ENCODE results near the gene KANSL1.

The KANSL1 gene

DNA sequence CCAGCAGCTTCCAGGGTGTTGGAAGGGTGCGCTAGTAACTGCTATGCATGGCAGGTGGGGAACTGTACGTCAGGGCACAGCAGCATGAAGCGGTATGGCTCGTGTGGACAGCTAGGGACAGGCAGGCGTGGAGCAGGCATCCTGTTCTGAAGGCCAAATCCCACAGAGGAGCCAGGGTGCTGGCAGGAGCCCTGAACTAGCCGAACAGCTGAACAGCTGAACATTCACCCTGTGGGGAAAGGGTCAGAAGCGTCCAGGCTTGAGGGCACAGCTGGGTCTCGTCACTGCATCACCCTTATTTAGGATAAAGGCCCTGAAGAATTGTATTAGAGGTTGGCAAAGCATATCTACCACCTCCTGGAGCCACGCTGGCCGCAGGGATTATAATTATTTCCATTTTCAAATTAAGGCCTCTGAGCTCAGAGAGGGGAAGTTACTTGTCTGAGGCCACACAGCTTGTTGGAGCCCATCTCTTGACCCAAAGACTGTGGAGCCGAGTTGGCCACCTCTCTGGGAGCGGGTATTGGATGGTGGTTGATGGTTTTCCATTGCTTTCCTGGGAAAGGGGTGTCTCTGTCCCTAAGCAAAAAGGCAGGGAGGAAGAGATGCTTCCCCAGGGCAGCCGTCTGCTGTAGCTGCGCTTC is 197.5 kb downstream of the KANSL1 start:
- no peak for DNase-seq

DNA sequence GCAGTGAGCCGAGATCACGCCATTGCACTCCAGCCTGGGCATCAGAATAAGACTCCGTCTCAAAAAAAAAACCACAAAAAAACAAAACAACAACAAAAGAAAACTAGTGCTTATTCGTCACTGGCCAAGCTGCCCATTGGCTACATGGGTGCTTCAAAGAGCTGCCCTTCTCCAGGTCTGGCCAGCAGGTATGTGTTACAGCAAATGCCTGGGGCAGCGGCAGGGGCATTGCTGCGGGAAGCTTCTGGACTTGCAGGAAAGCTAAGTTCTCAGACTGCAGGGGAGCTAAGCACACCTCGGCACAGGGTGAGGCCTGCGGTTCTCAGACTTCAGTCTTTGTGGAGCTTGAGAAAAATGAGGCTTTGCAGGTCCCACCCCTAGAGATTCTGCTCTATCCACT is 198.2 kb downstream of the KANSL1 start:
- DNase-seq, result no peak

DNA sequence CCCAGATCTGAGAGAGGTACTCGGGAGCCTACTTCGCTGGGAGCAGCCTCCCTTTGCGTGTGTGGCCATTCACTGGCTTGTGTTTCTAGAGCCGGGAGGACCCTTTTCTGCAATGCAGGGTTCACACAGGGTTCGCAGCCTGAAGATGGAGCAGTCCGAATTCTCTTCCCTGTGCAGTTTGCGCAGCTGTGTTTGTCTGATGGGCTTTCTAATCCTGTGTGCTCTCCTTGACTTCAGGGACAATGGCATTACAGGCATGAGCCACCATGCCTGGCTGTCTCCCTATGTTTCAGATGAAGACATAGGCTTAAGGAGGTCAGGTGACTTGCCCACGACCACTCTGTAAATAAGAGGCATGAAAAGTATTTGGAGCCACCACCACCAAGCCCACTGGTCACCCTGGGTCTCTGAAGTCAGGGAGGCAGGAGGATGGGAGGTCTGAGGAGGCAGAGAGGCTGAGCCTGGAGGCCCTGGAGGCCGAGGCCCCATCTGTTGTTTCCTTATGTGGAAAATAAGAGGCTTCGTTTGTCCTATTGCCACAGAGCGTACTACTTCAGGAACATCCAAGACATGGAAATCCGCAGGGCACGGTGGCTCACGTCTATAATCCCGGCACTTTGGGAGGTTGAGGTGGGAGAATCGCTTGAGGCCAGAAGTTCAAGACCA is 199.1 kb downstream of the KANSL1 start:
- DNase-seq, result no peak

DNA sequence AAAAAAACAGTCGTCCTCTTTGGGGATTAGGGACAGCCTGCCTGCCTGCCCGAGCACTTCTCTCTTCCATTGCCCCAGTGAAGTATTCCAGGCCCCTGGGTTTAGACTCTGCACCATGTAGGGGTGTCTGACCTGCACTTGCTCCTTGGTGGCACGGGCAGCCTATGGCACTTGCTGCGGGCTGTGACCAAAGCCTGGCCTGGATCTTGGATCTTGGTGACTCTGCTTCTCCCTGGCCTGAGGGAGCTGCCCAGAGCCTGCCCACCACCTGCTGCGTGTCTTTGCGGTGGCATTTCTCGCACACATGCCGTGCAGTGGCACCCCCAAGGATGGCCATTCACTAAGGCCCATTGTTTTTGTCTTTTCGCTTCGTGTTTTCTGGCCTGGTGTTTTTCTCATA is 200.3 kb downstream of the KANSL1 start:
- no peak for DNase-seq

DNA sequence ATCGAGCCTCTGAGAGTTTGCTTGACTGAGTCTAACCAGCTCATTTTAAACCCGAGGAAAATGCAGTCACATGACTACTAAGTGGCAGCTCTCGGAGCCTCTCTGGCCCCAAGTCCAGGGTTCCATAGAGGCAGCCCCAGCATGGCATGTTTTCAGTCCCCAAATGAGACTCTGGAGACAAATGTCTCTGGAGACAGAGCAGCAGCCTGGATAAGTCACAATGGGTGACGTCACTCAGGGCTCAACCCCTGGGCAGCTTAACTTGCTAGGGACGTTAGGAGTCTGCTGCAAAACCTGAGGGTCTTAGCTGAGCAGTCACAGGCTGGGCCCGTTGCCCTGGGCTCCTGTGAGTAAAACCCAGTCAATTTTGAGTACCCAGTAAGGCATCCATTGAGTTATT is 201.1 kb downstream of the KANSL1 start:
- DNase-seq, result no peak

DNA sequence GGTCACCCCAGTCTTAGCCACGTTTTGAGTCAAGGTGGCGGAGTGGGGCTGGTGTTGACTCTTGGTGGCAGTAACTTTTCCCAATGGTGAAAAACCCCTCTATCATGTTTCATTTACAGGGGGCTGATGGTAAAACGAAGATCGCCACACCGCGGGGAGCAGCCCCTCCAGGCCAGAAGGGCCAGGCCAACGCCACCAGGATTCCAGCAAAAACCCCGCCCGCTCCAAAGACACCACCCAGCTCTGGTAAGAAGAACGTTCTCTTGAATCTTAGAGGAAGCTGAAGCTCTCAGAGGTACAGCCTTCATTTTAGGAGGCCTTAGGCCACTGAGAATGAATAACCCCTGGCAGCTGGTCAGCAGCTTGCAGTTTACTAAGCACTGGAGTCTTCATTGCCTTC is 201.9 kb downstream of the KANSL1 start:
- no peak for DNase-seq

DNA sequence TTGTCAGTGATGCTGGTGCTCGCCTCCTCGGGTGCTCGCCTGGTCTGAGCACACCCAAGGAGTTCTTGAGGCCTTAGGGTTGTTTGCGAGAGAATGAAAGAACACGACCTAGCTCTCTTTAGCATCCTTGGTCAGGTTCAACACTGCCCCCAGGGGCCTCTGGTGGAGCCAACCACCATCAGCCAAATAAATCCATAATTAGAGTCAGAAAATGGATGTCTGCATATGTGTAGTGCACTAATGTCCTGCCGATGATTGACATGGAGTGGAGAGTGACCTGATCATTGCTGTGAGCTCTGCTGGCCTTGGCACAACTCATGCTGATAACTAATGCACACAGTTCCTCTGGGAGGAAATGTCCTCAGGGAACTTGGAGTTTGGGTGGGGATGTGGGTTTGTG is 202.3 kb downstream of the KANSL1 start:
- DNase-seq, result no peak

DNA sequence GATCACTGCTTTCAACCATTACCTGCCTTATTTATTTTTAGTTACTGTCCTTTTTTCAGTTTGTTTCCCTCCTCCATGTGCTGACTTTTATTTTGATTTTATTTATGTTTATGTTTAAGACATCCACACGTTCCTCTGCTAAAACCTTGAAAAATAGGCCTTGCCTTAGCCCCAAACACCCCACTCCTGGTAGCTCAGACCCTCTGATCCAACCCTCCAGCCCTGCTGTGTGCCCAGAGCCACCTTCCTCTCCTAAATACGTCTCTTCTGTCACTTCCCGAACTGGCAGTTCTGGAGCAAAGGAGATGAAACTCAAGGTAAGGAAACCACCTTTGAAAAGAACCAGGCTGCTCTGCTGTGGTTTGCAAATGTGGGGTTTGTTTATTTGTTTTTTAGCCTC is 203.5 kb downstream of the KANSL1 start:
- no peak for DNase-seq

DNA sequence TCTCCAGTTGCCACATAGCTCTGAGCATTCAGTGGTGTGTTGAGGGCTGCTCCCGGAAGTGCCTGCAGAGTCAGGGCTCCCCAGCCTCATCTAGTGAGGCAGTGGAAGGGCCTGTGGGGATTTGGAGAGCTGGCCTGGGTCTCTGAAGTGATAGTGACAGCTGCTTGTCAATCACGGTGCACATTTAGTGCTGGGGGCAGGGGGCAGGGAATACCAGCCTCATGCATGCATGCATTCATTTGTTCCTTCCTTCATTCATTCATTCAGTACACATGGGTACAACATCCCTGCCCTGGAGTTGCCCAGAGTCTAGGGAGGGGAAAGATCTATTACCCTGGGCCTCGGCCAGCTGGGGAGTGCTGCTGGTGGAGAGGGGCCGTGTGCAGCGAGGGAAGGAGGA is 205.5 kb downstream of the KANSL1 start:
- DNase-seq, result no peak

DNA sequence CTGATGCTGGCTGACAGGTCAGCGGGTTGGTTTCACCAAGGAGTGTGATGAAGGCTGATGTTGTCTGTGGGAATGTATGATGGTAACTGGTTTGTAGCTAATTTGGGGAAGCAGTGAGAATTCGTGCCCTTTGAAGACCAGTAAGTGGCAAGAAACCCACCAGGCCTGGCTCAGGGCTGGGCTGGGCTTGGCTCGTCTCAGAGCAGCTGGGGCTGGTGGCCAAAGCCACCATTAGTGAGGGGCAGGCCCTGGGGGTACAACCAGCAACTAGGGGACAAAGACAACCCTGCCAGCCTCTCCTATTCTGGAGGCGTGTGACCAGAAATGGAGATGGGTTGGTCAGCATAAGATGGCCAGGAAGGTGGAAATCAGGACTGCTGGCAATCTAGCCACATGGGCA is 207.2 kb downstream of the KANSL1 start:
- no peak for DNase-seq

DNA sequence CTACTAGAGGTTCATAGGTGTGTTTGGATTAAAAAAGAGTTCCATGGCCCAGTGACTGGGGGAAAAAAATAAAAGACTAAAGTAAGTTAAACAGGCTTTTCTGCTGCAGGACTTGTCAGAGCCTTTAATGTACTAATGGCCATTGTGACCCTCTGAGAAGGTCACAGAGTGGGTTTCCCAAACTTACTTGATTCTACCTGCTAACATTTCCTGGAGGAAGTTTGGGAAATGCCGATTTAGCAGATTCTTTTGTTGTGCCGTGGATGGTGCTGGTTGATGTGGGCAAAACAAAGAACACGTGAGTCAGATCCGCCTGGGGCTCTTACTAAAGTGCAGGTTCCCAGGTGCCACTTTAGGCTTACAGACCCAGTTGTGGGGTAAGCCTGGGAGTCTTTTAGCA is 207.8 kb downstream of the KANSL1 start:
- no peak for DNase-seq

DNA sequence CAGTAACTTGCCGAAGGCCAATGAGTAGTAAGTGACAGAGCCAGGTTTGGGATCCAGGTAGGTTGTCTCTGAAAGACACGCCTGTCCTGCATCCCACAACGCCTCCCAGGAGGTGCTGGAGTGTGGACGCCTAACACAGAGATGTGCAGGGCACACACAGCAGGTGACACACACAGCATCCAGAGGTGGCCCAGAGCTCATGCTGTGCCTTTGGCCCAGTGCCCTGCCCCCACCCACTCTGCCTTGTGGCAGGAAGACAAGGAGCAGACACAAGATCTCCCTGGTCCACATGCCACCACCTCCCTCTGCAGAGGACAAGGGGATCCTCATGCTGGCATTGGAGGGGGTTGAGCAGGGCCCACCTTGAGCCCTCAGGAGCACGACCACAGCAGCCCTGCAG is 208.9 kb downstream of the KANSL1 start:
- no peak for DNase-seq

DNA sequence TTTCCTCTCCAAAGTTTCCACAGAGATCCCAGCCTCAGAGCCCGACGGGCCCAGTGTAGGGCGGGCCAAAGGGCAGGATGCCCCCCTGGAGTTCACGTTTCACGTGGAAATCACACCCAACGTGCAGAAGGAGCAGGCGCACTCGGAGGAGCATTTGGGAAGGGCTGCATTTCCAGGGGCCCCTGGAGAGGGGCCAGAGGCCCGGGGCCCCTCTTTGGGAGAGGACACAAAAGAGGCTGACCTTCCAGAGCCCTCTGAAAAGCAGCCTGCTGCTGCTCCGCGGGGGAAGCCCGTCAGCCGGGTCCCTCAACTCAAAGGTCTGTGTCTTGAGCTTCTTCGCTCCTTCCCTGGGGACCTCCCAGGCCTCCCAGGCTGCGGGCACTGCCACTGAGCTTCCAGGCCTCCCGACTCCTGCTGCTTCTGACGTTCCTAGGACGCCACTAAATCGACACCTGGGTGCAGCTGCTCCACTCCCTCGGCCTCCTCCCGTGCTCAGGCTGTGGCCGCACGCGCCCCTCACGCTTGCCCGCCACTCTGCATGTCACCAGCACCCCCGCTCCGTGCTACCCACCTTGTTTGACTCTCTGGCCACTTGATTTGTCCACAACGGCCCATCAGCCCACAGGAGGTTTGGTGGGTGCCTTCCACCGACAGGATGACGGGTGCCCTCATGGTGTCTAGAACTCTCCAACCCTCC is 209.5 kb downstream of the KANSL1 start:
- DNase-seq, result no peak

DNA sequence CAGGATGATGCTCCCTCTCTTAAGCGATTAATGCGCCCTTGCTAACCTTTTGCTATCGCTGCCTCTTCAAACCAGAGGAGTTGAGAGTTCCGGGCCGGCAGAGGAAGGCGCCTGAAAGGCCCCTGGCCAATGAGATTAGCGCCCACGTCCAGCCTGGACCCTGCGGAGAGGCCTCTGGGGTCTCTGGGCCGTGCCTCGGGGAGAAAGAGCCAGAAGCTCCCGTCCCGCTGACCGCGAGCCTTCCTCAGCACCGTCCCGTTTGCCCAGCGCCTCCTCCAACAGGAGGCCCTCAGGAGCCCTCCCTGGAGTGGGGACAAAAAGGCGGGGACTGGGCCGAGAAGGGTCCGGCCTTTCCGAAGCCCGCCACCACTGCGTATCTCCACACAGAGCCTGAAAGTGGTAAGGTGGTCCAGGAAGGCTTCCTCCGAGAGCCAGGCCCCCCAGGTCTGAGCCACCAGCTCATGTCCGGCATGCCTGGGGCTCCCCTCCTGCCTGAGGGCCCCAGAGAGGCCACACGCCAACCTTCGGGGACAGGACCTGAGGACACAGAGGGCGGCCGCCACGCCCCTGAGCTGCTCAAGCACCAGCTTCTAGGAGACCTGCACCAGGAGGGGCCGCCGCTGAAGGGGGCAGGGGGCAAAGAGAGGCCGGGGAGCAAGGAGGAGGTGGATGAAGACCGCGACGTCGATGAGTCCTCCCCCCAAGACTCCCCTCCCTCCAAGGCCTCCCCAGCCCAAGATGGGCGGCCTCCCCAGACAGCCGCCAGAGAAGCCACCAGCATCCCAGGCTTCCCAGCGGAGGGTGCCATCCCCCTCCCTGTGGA is 210.2 kb downstream of the KANSL1 start:
- DNase-seq, result no peak

DNA sequence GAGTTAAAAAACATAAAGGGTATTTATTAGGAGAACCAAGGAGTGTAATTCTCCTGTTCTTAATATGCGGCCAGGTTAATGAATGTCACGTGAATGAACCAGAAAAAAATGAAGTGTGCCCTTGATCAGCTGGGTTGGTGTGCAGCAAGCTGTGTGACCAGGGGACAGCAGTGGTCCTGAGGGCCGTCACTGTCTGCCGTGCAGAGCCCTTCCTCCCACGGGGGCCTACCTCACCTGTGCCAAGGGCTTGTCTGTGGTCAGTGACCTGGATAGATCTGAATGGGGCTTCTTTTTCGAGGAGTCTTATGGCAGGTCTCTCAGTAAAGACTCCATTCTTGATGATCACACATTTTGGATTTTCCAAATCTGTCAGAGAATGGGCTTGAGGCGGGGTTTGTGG is 211.9 kb downstream of the KANSL1 start:
- no peak for DNase-seq

DNA sequence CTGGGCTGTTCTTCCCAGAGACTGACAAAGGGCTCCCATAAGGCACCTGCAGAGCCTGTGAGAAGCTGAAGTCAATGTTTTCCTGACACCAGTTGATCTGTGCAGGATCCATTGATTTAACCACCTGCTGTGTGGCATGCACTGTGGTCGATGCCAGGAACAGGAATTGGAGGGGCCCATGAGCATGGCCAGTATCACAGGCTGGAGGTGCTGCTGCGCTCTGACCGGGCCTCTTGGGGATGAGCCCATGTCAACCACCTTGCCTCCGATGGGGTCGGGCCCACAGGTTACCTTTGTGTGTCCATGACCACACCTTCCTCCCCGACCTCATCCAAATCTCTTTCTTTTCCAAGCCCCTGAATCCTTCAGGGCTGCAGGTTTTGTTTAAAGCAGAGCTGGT is 212.4 kb downstream of the KANSL1 start:
- DNase-seq, result no peak

Data from NCI-H446 (cell line).